Osteoblast (primary cell): ENCODE measurements around the gene SLC25A6. TPM values are rescaled to one million over a fixed set of nuclear protein-coding genes. Genes with fewer than 3 reads are reported as not detected.

Source experiments
- DNase-seq: peaks from one replicate; pipeline ENCODE4 v3.0.0; 2011; ENCODE audit warnings: low spot score, mixed read lengths; ENCODE audit not compliant: insufficient read length; ENCODE audit errors: missing footprints
- H2AFZ ChIP-seq: 2 replicates; pipeline ENCODE4 v1.6.0; 2011; ENCODE audit warnings: mild to moderate bottlenecking, low read length
- H3K27ac ChIP-seq: 2 replicates; pipeline ENCODE4 v1.5.1; 2011; ENCODE audit warnings: mild to moderate bottlenecking, low read depth, low read length, moderate library complexity
- H3K27me3 ChIP-seq: 2 replicates; pipeline ENCODE4 v1.6.0; 2012; ENCODE audit warnings: mild to moderate bottlenecking, control low read depth, inconsistent platforms, low read length, moderate library complexity; ENCODE audit not compliant: insufficient read depth
- H3K36me3 ChIP-seq: 2 replicates; pipeline ENCODE4 v1.5.1; 2011; ENCODE audit warnings: mild to moderate bottlenecking, low read length, control low read depth, moderate library complexity; ENCODE audit not compliant: insufficient read depth
- H3K4me1 ChIP-seq: 2 replicates; pipeline ENCODE4 v1.5.1; 2011; ENCODE audit warnings: mild to moderate bottlenecking, low read length, control low read depth, moderate library complexity; ENCODE audit not compliant: insufficient read depth
- H3K4me2 ChIP-seq: 2 replicates; pipeline ENCODE4 v1.6.0; 2011; ENCODE audit warnings: mild to moderate bottlenecking, low read length; ENCODE audit not compliant: insufficient read depth
- H3K4me3 ChIP-seq: fragments of 200-600 bp; sonication (generic); 3 replicates; pipeline ENCODE4 v1.5.1; 2012; ENCODE audit warnings: mild to moderate bottlenecking, low read length, inconsistent platforms; ENCODE audit not compliant: insufficient read depth
- H3K79me2 ChIP-seq: 2 replicates; pipeline ENCODE4 v1.6.0; 2012; ENCODE audit warnings: mild to moderate bottlenecking, low read length, control low read depth, inconsistent platforms; ENCODE audit not compliant: insufficient read depth
- H3K9me3 ChIP-seq: 2 replicates; pipeline ENCODE4 v1.5.1; 2011; ENCODE audit warnings: low read depth, low read length, control low read depth
- H4K20me1 ChIP-seq: 2 replicates; pipeline ENCODE4 v1.6.0; 2012; ENCODE audit warnings: mild to moderate bottlenecking, low read length, control low read depth; ENCODE audit not compliant: insufficient read depth
- total RNA-seq: library from RNA; depleted of rRNA; stranded (reverse); fragments of >200 nt; gene quantifications from 2 replicates; pipeline ENCODE4 v1.2.3, GENCODE V29; 2012
- TF ChIP-seq, protein P1 (sequence below): IDR thresholded peaks from 2 replicates; pipeline ENCODE4 v1.5.1; 2011; ENCODE audit warnings: mild to moderate bottlenecking, low read depth, low read length, moderate library complexity; ENCODE audit errors: extremely low read depth

The SLC25A6 gene
- total RNA-seq, 1 donor = 203 TPM

DNA sequence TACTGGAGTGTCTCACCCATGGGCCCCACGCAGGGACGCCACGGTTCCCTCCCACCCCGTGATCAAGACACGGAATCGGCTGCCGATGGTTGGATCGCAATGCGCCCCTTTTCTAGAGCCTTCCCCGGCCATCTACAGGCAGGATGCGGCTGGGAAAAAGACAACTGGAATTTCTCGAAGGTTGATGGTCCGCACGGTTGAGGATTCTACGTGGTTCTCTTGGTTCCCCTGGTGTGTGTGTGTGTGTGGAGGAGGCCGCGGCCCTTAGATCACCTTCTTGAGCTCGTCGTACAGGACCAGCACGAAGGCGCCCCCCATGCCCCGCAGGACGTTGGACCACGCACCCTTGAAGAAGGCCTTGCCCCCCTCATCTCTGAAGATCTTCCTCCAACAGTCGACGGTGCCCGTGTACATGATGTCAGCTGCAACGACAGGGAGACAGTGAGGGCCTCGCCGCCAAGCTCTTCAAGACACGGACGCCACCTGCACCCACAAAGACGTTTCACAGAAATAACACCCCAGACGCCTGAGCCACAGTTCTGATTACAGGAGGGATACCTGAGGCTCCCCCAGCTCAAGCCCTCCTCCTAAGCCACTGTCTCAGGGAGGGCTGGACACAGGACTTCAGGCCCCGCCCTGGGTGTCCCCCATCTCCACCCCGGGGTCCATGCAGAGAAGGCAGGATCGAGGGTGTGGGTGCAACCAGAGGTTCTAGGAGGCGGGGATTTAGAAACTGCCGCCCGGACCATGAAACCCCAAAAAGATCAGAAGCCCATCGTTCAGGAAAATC lies 5.4 kb downstream of the SLC25A6 start:
- peaks cover 51% of the 10 kb centered on the region for H3K79me2 ChIP-seq
- H3K4me3 ChIP-seq = no peak overlapping the region
- H3K9me3 ChIP-seq = no peaks in the 10 kb centered on the region
- H4K20me1 ChIP-seq = peaks cover 69% of the 10 kb centered on the region
- H3K36me3 ChIP-seq = peaks cover 66% of the 10 kb centered on the region
- H3K4me1 ChIP-seq = peaks cover 15% of the 10 kb centered on the region
- H2AFZ ChIP-seq = no peak overlapping the region
- DNase-seq = no peak
- no peaks in the 10 kb centered on the region for H3K27me3 ChIP-seq
- TF ChIP-seq, protein P1, sequence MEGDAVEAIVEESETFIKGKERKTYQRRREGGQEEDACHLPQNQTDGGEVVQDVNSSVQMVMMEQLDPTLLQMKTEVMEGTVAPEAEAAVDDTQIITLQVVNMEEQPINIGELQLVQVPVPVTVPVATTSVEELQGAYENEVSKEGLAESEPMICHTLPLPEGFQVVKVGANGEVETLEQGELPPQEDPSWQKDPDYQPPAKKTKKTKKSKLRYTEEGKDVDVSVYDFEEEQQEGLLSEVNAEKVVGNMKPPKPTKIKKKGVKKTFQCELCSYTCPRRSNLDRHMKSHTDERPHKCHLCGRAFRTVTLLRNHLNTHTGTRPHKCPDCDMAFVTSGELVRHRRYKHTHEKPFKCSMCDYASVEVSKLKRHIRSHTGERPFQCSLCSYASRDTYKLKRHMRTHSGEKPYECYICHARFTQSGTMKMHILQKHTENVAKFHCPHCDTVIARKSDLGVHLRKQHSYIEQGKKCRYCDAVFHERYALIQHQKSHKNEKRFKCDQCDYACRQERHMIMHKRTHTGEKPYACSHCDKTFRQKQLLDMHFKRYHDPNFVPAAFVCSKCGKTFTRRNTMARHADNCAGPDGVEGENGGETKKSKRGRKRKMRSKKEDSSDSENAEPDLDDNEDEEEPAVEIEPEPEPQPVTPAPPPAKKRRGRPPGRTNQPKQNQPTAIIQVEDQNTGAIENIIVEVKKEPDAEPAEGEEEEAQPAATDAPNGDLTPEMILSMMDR = no peak
- H3K4me2 ChIP-seq = no peak overlapping the region
- no peak overlapping the region for H3K27ac ChIP-seq

DNA sequence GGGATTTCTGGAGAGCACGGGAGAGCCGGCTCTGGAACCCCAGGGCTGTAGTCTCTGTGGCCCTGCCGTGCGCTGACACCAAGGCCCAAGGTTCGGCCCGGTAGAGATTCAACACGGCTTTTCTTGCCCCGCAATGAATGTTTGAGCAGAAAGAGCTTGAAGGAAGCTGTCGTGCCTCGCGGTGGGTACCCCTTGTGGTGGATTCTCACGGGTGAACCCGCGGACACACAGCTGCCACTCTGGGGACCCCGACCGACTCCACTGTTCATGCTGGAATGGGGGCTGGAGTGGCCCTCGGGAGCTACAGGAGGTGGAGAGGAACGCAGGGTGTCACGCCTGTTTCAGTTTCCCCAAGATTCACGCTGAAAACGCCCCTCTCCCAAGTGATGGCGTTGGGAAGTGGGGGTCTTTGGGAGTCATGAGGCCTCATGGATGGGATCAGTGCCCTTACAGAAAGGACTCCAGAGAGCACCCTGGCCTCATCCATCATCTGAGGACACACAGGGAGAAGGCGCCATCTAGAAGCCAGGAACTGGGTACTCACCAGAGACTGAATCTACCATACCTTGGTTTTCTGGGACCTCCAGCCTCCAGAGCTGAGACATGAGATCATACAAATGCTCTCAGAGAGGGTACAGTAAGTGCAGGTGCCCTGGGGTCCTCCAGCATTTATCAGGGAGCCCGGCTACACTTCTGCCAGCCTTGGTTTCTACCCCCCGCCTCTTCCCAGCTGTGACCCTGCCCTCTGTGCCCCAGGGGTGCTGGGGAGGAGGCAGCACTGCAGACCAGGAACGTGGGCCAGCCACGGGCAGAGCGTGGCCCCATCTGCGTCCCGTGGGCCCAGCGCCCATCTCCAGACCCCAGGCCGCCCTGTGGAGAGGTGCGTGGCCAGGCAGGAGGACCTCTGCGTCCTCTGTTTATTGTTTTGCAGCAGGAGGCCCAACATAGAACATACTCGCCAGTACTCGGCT lies 6.4 kb downstream of the SLC25A6 start:
- no peak overlapping the region for H3K4me3 ChIP-seq
- peaks cover 59% of the 10 kb centered on the region for H4K20me1 ChIP-seq
- no peak overlapping the region for H3K27ac ChIP-seq
- no peaks in the 10 kb centered on the region for H3K27me3 ChIP-seq
- no peak overlapping the region for H3K4me2 ChIP-seq
- TF ChIP-seq, protein P1 = no peak
- DNase-seq = peak; percentile 51
- peaks cover 60% of the 10 kb centered on the region for H3K36me3 ChIP-seq
- no peaks in the 10 kb centered on the region for H3K9me3 ChIP-seq
- no peak overlapping the region for H2AFZ ChIP-seq
- peaks cover 41% of the 10 kb centered on the region for H3K79me2 ChIP-seq
- peaks cover 7% of the 10 kb centered on the region for H3K4me1 ChIP-seq

DNA sequence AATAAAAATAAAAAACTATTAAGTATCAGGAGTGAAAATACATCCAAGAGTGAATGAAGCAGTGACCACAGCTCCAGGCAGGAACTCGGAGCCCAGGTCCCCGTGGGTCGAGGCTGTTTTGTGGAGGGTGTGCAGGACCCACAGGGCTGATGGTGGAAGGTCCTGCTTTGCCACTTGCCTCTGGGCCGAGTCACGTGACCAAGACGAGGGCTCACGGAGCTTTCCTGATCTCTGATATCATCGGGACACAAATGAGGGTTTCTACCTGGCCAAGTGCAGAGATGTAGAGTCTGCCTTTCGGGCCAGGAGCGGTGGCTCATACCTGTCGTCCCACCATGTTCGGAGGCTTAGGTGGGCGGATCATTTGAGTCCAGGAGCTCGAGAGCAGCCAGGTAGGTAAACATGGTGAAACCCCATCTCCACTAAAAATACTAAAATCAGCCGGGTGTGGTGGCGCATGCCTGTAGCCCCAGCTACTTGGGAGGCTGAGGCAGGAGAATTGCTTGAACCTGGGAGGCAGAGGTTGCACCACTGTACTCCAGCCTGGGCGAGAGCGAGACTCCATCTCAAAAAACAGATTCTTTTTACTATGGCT lies 7.2 kb downstream of the SLC25A6 start:
- Histone ChIP-seq H4K20me1 (peaks cover 51% of the 10 kb centered on the region), H3K27ac (no peak overlapping the region), H3K79me2 (peaks cover 33% of the 10 kb centered on the region), H3K27me3 (no peaks in the 10 kb centered on the region), H3K4me2 (no peak overlapping the region), H3K4me3 (no peak overlapping the region), H3K36me3 (peaks cover 53% of the 10 kb centered on the region), H3K4me1 (peaks cover 4% of the 10 kb centered on the region), H2AFZ (no peak overlapping the region), H3K9me3 (no peaks in the 10 kb centered on the region)
- TF ChIP-seq, protein P1 = no peak
- DNase-seq = peak; percentile 47
